Endometrium (tissue), 2 donors: ENCODE results near the gene CEBPE.

Experiments
- FAIRE-seq: peaks from 2 replicates; lab custom pipeline; 2012; peaks lifted over from hg19 to GRCh38; lab: Jason Lieb, UNC
- donor health status: control.
- donor health status: control.

The CEBPE gene

DNA sequence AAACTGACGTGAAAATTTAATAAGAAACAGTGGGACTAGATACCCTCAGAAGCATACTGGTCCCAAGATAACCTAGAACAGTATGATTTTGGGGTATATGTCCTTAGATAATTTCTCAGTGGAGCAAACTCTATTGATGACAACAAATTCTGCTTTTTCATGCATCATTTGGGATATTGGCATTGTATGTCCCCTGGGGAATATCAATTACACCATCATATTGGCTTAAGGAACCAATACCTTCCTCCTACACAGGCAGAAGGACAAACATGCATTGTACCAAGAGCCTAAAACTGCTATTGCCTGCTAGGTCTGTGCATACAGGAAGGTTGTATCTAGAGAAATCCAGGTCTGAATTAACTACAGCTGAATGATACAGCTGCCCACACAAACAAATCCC lies 44.1 kb downstream of the CEBPE start:
- FAIRE-seq = no peak

DNA sequence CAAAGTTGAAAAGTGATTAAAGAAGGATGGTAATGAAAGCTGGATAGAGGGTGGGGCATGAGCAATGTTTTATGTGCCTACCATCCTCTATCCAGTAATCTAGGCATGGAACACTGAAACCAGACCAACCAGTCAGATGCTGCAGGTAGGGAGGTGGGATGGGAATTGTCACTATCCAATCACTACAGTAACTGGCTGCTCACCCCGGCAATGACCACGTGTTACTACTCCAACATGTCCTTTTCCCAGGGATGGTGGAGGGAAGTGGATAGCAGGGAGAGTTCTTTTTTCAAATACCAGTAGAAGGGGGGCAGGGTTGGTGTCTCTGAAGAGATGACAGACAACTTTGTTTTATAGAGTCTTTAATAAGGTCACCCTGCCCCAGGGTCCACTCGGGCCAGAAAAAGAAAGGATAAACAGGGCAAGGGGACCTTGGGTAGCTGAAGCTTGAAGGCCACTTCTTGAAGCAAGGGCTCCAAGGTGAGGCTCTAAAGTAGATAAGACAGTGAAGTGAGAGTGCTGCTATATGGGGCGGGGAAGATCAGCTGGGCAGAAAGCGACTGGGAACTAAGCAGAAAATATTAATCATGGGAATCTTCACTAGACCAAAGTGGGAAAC lies 47.0 kb downstream of the CEBPE start:
- no peak for FAIRE-seq

DNA sequence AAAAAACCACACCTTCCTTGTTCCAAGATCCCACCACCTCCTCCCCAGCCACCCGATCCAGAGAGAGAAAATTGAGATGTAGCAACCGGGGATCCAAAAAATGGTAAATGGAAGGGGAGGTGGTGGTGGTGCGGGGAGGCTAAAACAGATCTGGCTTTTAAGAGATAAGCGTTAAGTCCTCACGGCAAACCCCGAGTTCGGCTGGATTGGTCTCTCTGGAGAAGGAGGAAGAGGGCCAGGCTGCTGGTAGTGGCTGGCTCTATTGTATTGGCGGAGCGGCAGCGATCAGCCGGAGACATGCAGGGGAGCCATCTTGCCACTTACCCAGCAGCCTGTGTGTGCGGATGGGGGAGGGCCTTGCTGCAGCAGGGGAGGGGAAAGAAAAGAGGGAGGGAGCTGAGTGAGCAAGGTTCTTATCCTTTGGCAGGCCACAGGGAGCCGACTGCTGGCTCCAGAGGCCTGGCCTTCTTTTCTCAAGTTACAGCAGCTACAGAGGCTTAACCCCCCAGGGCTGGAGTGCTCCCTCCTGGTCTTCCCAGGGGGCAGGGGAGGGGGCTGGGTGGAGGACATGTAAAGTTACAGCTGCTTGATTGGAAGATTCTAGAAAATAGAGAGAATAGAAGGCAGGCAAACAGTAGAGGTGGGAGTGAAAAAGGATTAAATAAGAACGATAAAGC lies 47.7 kb downstream of the CEBPE start:
- FAIRE-seq = no peak

DNA sequence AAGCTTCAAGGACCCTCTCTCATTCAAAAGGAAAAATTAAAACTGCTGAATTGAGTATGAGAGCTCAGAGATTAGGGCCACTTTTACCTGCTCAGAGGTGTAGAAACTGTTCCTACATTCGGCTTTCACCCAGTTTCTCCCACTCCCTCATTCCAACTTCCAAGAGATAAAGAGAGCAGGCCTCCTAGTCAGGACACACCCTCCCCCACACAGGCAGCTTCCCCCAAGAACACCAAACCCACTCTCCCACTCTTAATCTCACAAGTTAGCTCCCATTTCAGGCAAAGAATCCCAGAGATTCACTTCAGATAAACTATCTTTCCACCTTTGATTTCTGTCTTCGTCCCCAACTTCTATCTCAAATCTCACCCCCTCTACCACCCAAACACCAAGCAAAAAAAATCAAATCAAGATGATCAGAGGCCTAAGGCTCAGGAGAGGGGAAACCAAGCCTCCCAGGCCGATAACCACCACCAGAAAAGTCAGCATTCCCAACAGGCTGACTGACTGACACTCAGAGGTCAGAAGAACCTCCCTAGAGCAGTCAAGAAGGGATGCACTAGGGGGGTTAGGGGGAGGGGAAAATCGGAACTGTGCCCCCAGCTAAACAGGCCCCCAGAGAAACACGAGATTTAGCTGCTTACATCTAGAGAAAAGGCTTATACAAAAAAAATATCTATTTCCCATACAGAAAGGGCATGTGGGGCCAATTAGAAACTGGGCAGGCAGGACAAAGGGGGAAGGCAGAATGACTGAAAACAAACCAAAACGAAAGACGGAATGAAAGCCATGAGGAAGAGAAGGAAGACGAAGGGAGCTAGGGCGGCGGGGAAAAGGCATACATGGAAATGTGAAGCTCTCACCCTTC lies 48.6 kb downstream of the CEBPE start:
- FAIRE-seq = no peak

DNA sequence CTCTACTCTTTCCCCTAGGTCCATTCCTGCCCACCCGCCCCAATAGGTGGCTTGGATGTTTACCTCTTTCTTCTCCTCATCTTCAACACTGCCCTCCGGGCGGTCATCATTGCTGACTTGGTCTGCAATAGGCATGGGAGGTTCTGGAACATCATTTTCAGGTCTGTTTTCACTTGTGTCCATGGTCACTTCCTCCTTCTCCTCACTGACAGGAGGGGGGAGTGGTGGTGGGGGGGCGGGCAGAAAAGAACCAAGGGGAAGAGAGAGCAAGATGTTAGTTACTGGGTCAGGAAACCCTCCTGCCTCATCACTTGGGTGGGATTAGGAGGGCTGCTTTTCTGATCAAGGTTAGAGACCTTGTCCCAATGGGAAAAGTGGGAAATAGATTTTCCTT lies 49.6 kb downstream of the CEBPE start:
- no peak for FAIRE-seq

DNA sequence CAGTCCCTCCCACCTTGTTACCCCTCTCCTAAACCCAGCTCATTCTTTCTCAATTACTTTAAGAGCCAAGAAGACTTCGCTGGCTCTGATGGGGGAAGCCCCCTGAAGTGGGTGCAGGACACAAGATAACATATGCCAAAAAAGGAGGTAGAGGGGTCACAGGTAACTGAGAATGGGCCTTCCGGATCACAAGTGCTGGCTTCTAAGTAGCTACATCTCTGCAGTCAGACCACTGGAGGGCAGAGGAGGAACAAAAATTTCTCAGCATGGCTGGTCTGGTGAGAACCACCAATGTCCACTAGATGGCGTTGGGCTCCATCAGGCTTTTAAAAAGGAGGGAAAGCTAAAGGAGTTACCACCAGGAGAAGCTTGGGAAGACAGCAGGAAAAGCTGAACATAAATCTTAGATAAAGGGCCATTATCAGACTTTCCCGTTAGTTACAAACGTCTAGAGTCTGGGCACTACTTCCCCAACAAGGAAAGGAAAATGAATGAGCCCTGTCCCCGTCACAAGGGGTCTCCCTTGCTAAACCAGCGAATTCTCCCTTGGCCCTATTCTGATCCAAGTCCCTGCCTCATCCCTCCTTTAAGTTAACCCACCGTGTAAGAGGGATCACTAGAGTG lies 50.2 kb downstream of the CEBPE start:
- no peak for FAIRE-seq

DNA sequence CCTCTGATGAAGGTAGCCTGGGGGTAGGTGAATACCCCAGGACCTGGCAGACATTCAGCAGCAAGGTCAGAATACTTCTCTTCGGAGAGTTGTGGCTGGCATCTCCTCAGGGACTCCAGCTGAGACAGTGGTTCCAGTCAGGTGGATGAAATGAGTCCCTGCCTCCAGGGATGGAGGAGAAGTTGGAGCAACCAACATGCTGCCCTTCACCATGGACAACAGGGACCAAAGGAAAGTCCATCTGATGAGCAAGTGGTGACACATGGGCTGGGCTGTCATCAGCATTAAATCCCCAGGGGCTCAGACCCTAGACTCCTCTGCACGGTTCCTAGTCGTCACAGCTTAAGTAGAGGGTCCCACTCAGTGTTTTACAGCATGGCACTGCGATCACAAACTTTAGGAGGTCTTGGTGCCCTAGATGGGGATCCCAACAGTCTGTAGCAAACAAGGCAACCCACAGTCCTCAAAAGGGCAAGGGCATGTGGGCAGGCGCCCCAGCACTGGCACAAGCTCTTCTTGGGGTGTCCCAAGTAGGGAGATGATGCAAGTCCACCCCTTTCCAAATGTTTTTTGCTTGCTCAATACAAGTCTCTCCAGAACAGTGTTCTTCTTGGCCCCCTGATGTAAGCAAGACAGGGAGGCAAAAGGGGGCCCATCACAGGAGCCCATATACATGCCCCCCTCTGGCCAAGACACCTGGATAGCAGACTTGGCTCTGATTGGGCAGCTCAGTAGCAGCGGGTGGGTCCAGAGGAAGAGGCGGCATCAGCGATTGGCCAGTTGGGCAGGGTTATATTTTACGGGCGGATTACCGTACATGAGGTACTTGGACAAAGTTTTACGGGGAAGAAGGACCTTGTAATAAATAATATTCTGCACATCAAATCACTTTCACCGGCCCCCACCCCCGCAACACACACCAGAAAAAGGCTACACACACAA lies 50.9 kb downstream of the CEBPE start:
- FAIRE-seq = no peak
